GM23248 (cell line): ENCODE data around the gene RELN. TPM values are rescaled to one million over a fixed set of nuclear protein-coding genes. Genes with fewer than 3 reads are reported as not detected.

ENCODE experiments used
- DNase-seq: peaks from one replicate; pipeline ENCODE4 v3.0.0-alpha.2; 2015
- H2AFZ ChIP-seq: fragments of 200-600 bp; sonication (generic); 2 replicates; pipeline ENCODE4 v1.6.1; 2016; ENCODE audit warnings: antibody characterized with exemption
- H3F3A ChIP-seq: fragments of 200-600 bp; sonication (generic); 2 replicates; pipeline ENCODE4 v1.6.1; 2016; ENCODE audit warnings: mild to moderate bottlenecking, antibody characterized with exemption, mixed run types; ENCODE audit not compliant: insufficient read depth
- H3K27ac ChIP-seq: fragments of 200-600 bp; sonication (generic); 2 replicates; pipeline ENCODE4 v1.5.1; 2016; ENCODE audit warnings: mild to moderate bottlenecking
- H3K27me3 ChIP-seq: fragments of 200-600 bp; sonication (generic); replicated peaks from 2 replicates; pipeline ENCODE4 v1.6.1; 2016; ENCODE audit warnings: mild to moderate bottlenecking; ENCODE audit not compliant: insufficient read depth
- H3K36me3 ChIP-seq: fragments of 200-600 bp; sonication (generic); 2 replicates; pipeline ENCODE4 v1.6.1; 2016; ENCODE audit warnings: low read depth, mild to moderate bottlenecking
- H3K4me1 ChIP-seq: fragments of 200-600 bp; sonication (generic); 2 replicates; pipeline ENCODE4 v1.6.1; 2016; ENCODE audit warnings: mild to moderate bottlenecking; ENCODE audit not compliant: insufficient read depth
- H3K4me2 ChIP-seq: fragments of 200-600 bp; sonication (generic); one replicate; pipeline ENCODE4 v1.6.1; 2016; ENCODE audit warnings: mild to moderate bottlenecking; ENCODE audit not compliant: unreplicated experiment
- H3K4me3 ChIP-seq: fragments of 200-600 bp; sonication (generic); 2 replicates; pipeline ENCODE4 v1.5.1; 2016; ENCODE audit warnings: mild to moderate bottlenecking
- H3K79me2 ChIP-seq: fragments of 200-600 bp; sonication (generic); 2 replicates; pipeline ENCODE4 v1.6.1; 2016; ENCODE audit warnings: mild to moderate bottlenecking; ENCODE audit not compliant: insufficient read depth
- H3K9ac ChIP-seq: fragments of 200-600 bp; sonication (generic); 2 replicates; pipeline ENCODE4 v1.6.1; 2016; ENCODE audit warnings: mild to moderate bottlenecking
- H3K9me2 ChIP-seq: fragments of 200-600 bp; sonication (generic); 2 replicates; pipeline ENCODE4 v1.6.1; 2016; ENCODE audit warnings: mixed run types, mild to moderate bottlenecking, moderate library complexity; ENCODE audit not compliant: insufficient read depth
- H3K9me3 ChIP-seq: fragments of 200-600 bp; sonication (generic); one replicate; pipeline ENCODE4 v1.6.1; 2017; ENCODE audit warnings: low read depth
- H4K20me1 ChIP-seq: fragments of 200-600 bp; sonication (generic); 2 replicates; pipeline ENCODE4 v1.6.0; 2016; ENCODE audit not compliant: insufficient read depth
- EZH2 ChIP-seq: fragments of 200-600 bp; sonication (generic); IDR thresholded peaks from 2 replicates; pipeline ENCODE4 v1.6.1; 2018; ENCODE audit warnings: antibody characterized with exemption, mild to moderate bottlenecking; ENCODE audit not compliant: insufficient read depth, poor library complexity, severe bottlenecking
- EZH2phosphoT487 ChIP-seq: fragments of 200-600 bp; sonication (generic); IDR thresholded peaks from 2 replicates; pipeline ENCODE4 v1.6.1; 2018; ENCODE audit warnings: antibody characterized with exemption, moderate library complexity, mild to moderate bottlenecking, low read depth; ENCODE audit not compliant: insufficient read depth
- WGBS, 2 experiments: methylation state at CpG; one replicate each; pipeline ENCODE4 v1.1.6; 2015 to 2017; ENCODE audit warnings: low lambda C conversion rate in 2 of 2, low coverage in 1 of 2; ENCODE audit errors: missing lambda C conversion rate in 2 of 2; 5-methylcytosine and 5-hydroxymethylcytosine counted together
- in situ Hi-C: fragments of 300-500 bp; cut with MboI; formaldehyde crosslinking; loops from 2 replicates; pipeline ENCODE4 v1.15.0; 2020
- polyA plus RNA-seq: library from polyadenylated mRNA; unstranded; fragments of >200 nt; fragmentation: Nextera tagmentation; extraction: Ambion mirVana; gene quantifications from 2 replicates; pipeline ENCODE4 v1.2.1, GENCODE V29; 2016
- total RNA-seq: library from RNA; depleted of rRNA; stranded (reverse); fragments of >200 nt; shearing (Covaris generic); gene quantifications from 2 replicates; pipeline ENCODE4 v1.2.3, GENCODE V29; 2014

Gene RELN
- total and polyA plus RNA-seq, 2 experiments from 2014 or later: 0.76 to 0.97 TPM

DNA sequence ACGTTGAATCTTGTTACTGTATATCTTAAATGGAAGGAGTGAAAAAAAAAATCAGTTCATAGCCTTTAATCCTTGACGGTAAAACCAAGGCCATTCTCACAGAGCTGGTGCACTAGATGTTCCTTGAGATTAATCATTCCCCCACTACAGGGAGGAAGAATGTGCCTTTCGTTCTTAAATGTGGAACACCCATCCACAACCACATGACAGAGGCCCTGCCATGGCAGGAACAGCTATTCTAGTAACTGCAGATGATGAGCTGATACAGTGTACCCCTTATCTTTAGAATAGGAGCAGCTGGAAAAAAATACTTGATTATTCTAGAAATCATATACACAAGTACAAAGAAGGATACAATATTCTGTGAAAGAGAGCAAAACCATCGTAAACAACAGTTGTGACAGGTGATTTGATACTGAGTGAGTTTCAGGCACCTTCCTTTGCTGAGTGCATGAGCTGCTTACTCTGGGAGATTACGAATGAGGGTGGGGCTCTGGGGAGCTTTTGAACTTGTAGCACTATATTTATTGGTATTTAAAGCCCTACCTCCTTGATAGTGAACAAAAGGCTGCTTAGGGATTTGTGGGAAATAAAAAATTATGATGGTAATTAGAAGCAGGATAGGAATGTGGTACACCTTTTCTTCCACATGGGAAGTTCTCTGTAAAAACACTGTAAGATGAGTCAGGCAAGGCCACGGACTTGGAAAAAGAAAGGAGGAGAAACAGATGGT lies 299.1 kb downstream of the RELN start:
- Histone ChIP-seq H3K4me2 (no peak overlapping the region), H3K27me3 (no peaks in the 10 kb centered on the region), H3K4me1 (peaks cover 11% of the 10 kb centered on the region; the same call in 1 of the 2 replicates), H3K27ac (no peak overlapping the region), H3K4me3 (no peak overlapping the region), H2AFZ (peak overlapping the region; percentile 22; the same call in 1 of the 2 replicates), H3K9me2 (no peaks in the 10 kb centered on the region), H3K36me3 (no peaks in the 10 kb centered on the region), H3K9ac (no peak overlapping the region), H3K79me2 (no peaks in the 10 kb centered on the region), H4K20me1 (no peaks in the 10 kb centered on the region), H3F3A (no peaks in the 10 kb centered on the region), H3K9me3 (no peaks in the 10 kb centered on the region)
- in situ Hi-C loops: no loop called here
- TF ChIP-seq EZH2phosphoT487 (no peak), EZH2 (no peak)
- 49 to 51% methylated on average over 6 of the region's 6 CpGs for WGBS, 2 experiments
- no peak for DNase-seq

DNA sequence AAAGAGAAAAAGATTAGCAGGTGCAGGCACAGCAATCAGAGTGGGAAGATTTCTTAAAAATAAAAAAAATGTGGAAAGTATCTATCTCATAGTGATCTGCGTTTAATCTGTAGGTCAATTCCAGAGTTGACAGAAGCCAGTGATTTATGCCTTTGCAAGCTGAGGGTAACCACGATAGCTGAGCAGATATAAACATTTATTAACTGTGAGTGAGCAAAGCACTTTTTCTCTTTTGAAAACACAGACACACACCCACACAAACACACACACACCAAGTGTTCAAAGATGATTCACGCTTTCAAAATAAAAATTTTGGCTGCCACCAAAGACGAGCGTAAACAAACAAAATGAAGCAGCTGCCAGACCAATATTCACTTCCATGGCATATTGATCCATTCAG lies 300.2 kb downstream of the RELN start:
- Histone ChIP-seq H3K9me2 (no peaks in the 10 kb centered on the region), H3K4me2 (no peak overlapping the region), H3K9ac (no peak overlapping the region), H3K27me3 (no peaks in the 10 kb centered on the region), H3K9me3 (no peaks in the 10 kb centered on the region), H3K4me3 (no peak overlapping the region), H3F3A (no peaks in the 10 kb centered on the region), H3K79me2 (no peaks in the 10 kb centered on the region), H3K36me3 (no peaks in the 10 kb centered on the region), H3K27ac (no peak overlapping the region), H3K4me1 (peaks cover 11% of the 10 kb centered on the region; the same call in 1 of the 2 replicates), H4K20me1 (no peaks in the 10 kb centered on the region), H2AFZ (peak overlapping the region; percentile 37; the same call in 1 of the 2 replicates)
- in situ Hi-C loops: no loop called here
- TF ChIP-seq EZH2: no peak
- no peak for TF ChIP-seq EZH2phosphoT487
- 18 to 23% methylated on average over 5 of the region's 5 CpGs for WGBS, 2 experiments
- DNase-seq: no peak

DNA sequence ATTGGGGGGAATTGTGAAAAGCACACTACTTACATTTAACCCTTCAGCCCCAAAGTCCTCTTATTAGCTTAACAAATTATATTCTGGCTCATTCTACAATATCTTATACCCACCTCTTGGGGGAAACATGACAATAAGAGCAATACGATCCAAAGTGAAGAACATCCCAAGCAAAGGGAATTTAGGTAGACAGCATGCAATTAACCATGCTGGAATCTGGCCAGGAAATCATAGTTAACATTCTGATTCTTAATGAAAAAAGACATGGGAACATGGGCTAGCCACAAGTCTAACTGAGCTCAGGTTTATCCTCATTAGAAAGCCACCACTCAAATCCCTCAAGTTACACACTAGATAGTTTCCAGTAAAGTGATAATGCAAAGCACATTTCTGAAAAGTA lies 301.5 kb downstream of the RELN start:
- Histone ChIP-seq H3K4me3 (no peak overlapping the region), H3K27me3 (no peaks in the 10 kb centered on the region), H2AFZ (no peak overlapping the region), H3K4me1 (peaks cover 11% of the 10 kb centered on the region; the same call in 1 of the 2 replicates), H3F3A (no peaks in the 10 kb centered on the region), H3K9me3 (no peaks in the 10 kb centered on the region), H3K79me2 (no peaks in the 10 kb centered on the region), H3K36me3 (no peaks in the 10 kb centered on the region), H3K9ac (no peak overlapping the region), H3K27ac (no peak overlapping the region), H4K20me1 (no peaks in the 10 kb centered on the region), H3K4me2 (no peak overlapping the region), H3K9me2 (no peaks in the 10 kb centered on the region)
- in situ Hi-C loops: no loop called here
- no peak for TF ChIP-seq EZH2
- 95 to 100% methylated on average over 1 of the region's 1 CpG for WGBS, 2 experiments
- DNase-seq: no peak

DNA sequence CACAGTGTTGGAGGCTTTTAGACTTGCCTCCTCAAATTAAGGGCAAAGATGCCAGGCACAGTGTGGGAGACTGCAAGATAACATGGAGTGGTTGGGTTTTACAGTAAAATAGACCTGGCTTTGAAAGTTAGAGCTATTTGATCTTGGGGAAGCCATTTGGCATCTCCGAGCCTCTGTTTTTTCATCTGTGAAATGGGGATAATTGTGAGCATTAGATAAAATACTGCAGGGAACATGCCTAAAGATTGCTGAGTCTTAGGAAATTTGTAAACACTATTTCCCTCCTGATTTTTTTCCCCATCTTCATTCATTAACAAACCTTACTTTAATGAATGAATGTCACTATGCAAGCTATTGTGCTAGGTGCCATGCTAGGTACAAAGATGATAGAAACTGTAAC lies 302.2 kb downstream of the RELN start:
- H3K4me2 ChIP-seq: no peak overlapping the region
- TF ChIP-seq EZH2: no peak
- TF ChIP-seq EZH2phosphoT487: no peak
- in situ Hi-C loops: no loop called here
- no peaks in the 10 kb centered on the region for H3K9me2 ChIP-seq
- H3K27me3 ChIP-seq: no peaks in the 10 kb centered on the region
- H3K9ac ChIP-seq: no peak overlapping the region
- no peak overlapping the region for H3K27ac ChIP-seq
- 86 to 92% methylated on average over 1 of the region's 1 CpG for WGBS, 2 experiments
- DNase-seq: no peak
- H2AFZ ChIP-seq: no peak overlapping the region
- no peaks in the 10 kb centered on the region for H3K9me3 ChIP-seq
- no peaks in the 10 kb centered on the region for H4K20me1 ChIP-seq
- H3K36me3 ChIP-seq: no peaks in the 10 kb centered on the region
- peaks cover 11% of the 10 kb centered on the region; the same call in 1 of the 2 replicates for H3K4me1 ChIP-seq
- no peaks in the 10 kb centered on the region for H3K79me2 ChIP-seq
- no peak overlapping the region for H3K4me3 ChIP-seq
- no peaks in the 10 kb centered on the region for H3F3A ChIP-seq
